NCI-H446 treated with DMSO at 0.1 percent for 48 hours (cell line): Measurements from ENCODE around the gene C22orf39.

Experiments used
- DNase-seq: peaks from one replicate; lab custom pipeline; 2025; lab: John Stamatoyannopoulos, UW

C22orf39 gene

DNA sequence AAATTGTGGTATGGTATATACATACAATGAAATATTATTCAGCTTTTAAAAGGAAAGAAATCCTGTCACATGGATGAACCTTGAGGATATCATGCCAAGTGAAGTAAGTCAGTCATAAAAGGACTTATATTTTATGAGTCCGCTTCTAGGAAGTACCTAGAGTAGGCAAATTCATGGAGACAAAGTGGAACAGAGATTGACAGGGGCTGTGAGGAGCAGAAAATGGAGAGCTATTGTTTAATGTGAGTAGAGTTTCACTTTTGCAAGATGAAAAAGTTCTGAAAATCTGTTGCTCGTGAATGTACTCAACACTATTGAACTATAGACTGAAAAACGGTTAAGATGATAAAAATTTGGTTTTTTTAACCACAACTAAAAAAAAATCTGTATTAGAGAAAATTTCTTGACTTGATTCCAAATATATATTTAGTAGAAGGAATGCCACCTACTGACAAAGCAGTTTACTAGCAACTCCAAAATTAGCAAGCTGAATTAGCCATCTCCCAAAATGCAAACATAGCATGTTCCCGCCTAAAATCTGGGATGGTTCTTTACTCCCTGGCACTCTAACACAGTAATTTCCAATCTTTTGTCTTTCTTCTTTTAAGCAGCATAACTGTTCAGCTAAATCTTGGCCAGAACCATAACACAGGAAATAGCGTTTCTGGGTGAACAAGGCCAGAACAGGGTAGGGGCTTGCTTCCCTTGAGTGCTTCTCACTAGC lies 30.0 kb upstream of the C22orf39 start:
- DNase-seq: peak; percentile 20

DNA sequence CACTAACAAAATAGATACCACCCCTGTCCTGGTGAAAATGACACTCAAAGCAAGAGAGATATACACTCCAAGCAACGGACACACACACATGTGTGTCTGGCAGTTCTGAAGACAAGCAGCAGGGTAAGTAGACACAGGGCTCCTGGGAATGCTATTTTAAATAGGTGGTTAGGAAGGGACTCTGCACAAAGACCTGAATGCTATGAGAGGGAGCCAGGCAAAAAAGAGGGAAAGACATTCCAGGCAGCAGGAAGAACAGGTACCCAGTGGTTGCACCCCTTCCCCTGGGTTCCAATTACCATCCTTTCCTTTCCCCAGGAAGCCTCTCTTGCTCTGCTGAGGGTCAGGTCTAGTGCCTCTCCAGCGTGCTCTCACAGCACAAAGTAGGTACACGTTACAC lies 28.5 kb upstream of the C22orf39 start:
- no peak for DNase-seq

- DNase-seq: no peak
These were observed 26.1 kb upstream of the C22orf39 start for GRCh38 chr22:19473578-19473977.

DNA sequence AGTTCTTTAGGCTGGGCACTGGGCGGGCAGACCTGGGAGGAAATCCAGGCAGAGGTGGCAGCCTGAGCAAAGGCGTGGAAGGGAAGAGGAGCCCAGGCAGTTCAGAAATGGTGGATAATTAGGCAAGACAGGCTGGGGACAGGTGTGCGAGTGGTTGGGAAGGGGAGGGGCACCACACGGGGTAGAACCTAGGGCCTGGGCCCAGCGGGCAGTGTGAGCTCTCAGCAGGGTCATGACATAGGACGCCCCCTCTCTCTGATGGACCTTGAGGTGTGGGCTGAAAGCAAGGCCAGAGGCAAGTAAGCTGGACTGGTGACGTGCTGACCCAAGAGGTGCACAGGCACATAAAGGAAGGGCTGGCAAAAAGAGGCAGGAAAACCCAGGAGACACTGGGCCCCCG lies 24.7 kb upstream of the C22orf39 start:
- no peak for DNase-seq

GRCh38 chr22:19471572-19471971 lies 24.1 kb upstream of the C22orf39 start:
- no peak for DNase-seq

GRCh38 chr22:19470010-19470409 lies 22.5 kb upstream of the C22orf39 start:
- no peak for DNase-seq

DNA sequence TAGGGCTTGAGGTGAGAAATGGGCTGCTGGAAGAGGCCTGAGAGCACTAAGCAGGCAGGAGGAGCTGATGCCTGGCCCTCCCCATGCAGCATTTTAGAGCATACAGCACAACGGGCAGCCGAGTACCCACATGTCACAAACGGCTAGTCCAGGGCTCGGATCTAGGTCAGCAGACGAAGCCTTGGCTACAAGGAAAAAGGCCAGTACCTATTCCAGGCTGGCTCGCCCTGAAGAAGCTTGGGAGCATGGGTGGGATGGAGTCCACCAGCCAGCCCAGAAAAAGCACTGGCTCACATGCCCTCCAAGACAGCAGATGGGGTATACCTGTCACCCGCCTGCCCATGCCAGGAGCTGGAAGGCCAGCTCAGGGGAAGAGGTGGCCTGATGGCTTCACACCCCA lies 21.9 kb upstream of the C22orf39 start:
- no peak for DNase-seq

DNA sequence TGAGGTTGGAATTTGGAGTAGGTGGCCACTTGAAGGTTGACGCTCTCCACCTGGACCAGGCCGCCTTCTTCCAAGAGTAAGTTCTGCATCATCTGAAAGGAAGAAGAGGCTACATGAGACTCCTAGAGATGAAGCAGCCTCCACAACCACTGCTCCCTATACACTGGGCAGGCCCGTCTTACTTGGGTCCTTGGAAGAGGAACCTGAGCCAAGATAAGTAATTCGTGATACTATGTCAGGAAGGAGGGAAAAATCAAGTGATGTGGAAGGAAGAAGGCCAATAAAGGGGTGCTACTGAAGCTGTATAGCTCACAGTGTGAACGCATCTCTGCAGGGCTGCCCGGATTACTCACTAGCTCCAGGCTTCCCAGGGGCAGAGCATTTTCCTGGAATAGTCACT lies 20.4 kb upstream of the C22orf39 start:
- no peak for DNase-seq

DNA sequence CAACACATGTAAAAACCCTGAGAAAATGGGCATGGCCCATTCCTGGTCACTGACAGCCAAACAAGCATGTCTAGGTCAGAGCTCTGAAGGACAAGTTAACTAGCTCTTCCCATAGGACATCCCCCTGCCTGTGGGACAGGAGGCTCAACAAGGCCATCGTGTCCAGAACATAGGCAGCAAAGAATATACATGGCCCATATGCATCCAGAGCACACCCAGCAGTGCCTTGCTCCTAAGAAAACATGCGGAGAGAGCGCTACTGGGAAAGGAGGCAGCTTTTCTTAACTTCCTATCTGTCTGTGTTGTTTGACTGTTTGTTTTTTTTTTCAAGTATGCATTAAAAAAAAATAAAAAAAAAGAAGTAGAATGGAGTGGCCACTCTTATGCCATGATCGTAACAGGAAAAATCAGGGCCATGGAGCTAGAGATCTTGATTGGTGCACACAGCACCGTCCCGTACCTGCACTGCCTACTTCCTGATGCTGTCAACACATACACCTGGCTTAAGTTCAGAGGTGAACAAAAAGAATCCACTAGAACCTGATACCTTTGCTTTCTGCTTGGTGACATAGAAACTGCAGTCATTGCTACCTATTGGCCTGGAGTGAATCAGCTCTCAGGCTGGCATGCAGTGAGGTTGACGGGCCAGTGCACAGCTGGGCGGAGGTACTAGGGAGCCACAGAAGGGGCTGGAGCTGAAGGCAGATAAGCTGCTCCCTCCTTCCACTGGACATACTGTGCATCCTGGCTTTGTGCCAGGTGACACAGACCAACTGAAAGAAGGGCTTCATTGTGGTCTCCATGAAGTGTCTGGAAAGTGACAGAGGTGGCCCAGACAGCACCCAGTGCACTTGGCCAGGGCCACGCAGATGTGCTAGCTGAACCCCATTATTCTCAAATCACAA lies 19.6 kb upstream of the C22orf39 start:
- no peak for DNase-seq

DNA sequence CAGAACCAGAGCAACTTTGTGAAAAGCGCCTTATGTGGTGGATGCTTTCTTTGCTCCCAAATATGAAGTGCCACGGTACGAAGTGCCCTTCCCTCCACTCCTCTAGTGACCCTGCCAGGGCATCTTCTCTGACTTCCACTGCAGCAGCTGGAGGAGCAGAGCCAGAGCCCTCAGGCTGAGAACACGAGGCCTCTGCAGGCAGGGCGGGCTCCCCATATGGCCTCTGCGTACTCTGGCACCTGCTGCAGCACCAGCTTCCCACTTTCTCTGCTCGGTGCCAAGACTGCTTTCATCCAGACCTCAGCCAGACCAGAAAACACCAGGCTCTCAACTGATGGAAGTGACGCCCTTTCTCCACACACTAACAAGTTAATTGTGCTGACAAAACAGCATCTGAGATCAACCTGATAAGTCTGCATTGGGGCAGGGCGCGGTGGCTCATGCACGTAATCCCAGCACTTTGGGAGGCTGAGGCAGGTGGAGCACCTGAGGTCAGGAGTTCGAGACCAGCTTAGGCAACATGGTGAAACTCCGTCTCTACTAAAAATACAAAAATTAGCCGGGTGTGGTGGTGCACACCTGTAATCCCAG lies 18.7 kb upstream of the C22orf39 start:
- peak; percentile 36 for DNase-seq

DNA sequence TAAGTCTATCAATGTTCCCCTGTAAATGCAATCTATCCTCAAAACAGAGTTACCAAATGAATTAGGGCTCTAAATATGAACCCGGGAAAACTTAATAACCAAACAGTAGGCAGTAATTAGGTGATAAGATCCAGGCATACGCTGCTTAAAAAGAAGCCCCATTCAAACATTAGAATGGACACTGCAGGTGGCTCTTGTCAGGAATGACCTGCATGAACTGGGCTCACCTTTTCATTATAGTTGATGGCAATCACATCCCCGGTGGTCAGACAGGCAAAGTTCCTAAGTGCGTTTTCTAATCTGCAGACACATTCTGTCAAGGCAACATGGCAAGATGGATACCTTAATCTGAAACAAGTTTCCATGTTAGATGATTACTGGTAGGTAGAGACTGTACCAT lies 17.5 kb upstream of the C22orf39 start:
- no peak for DNase-seq

DNA sequence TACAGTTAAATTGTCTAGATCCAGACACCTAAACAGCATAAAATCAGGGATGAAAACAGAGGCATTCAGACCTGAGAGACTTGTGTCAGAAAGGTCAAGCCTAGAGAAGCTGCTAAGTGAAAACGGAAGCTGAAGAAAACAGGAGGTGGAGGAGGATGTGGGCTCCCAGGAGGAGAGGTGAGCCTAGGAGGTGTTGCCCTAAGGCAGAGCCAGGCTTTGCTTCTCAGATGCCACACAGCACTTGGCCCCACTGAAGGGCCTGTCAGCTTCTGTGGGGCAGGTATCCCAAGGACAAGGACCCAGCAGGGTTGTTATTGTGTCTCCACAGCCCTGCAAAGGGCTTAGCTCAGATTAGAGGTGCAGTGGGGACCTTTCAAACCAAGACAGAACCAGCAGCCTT lies 17.0 kb upstream of the C22orf39 start:
- no peak for DNase-seq

- no peak for DNase-seq
These were observed 16.3 kb upstream of the C22orf39 start for GRCh38 chr22:19463491-19464469.

GRCh38 chr22:19463008-19463407 lies 15.5 kb upstream of the C22orf39 start:
- DNase-seq: no peak

DNA sequence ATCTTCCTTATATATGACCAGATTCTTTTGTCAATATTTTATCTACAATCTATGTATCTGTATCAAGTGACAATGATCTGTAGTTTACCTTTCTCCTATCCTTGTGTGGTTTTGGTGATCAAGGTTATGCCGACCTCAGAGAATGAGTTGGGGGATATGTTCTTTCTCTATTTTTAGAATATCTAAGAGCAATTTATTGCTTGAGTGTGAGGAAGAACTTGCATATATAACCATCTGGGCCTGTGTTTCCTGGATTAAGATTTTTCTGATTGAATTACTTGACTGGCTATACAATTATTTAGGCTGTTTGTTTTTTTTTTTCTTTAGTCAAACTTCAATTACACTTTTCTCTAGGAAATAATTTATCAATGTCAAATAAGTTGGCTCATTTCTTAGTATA lies 14.0 kb upstream of the C22orf39 start:
- no peak for DNase-seq

- DNase-seq: no peak
These were observed 12.5 kb upstream of the C22orf39 start for GRCh38 chr22:19460036-19460435.

GRCh38 chr22:19457828-19458428 lies 10.4 kb upstream of the C22orf39 start:
- DNase-seq: no peak

DNA sequence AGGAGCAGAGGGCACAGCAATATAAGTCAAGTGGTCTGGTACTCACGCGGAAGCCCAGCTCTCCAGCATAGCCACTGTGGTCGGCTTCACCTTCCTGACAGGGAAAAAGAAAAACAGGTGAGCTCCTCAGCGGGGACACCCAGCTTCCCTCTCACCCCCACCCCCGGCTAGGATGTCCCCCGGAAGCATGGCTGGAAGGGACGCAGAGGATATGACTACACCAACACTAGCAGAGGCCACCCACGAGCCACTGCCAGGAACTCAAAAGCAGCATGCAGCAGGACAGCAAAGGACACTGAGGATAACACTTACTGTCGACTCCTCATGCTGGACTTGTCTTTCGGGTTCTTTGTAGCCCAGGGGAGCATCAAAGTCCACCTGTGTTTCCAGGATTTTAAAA lies 9.0 kb upstream of the C22orf39 start:
- DNase-seq: no peak

DNA sequence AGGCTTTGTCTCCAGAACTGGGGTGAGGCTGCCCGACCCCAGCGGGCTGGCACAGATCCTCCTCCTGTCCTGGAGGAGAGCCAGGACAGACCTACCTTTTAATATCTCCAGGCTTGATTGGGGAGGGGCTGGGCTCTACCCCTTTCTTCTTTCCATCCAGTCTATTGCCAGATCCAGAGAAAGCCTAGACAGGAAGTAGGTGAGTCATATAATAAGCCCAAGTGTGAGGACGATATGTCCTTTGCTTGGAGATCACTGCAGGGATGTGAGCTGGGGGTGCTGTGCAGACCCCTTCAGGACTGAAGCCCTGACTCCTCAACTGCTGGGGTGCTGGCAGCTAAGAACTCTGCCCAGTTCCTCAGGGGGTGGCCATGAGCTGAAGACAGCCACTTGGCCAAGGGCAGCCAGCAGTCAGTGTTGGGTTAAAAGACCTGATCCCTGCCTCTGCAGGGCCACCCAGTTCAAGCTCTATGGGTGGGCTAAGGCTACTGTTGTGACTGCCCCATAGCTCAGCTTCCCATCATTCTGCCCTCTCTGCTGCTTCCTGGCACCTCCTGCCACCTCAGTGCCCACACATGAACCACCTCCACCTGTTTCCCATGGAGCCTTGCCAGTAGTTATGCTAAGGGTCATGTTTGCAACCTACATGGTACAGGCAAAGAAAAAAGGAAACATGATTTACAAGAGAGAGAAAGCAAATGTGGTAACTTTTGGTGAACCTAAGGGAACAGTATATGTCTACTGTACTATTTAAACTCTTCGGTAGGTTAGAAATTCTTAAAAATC lies 8.3 kb upstream of the C22orf39 start:
- DNase-seq: no peak

- no peak for DNase-seq
These were observed 7.5 kb upstream of the C22orf39 start for GRCh38 chr22:19455033-19455432.

- no peak for DNase-seq
These were observed 6.6 kb upstream of the C22orf39 start for GRCh38 chr22:19454156-19454555.
